K562 (cell line): ENCODE data around the gene FGFRL1. TPM values are rescaled to one million over a fixed set of nuclear protein-coding genes. Genes with fewer than 3 reads are reported as not detected.

Source experiments
- ATAC-seq: fragments of 200-7000 bp; cut with Tn5 transposase; 3 replicates; pipeline ENCODE4 v1.9.1; 2020; ENCODE audit warnings: moderate library complexity
- BruUV-seq: library from RNA; stranded (reverse); fragments of 400-500 nt; replicated peaks from 2 replicates; lab custom pipeline; 2021; lab: Mats Ljungman, UMichigan
- CTCF ChIA-PET: fragments of 300-600 bp; formaldehyde crosslinking; extraction: SDS; loops from one replicate; lab custom pipeline; 2021; ENCODE audit warnings: low intra/inter-chr PET ratio; lab: Yijun Ruan, JAX
- POLR2A ChIA-PET: fragments of 300-600, 350-650 bp; sonication (Branson Sonifier 250); formaldehyde crosslinking; extraction: SDS; loops from one replicate; lab custom pipeline; 2021; ENCODE audit warnings: antibody characterized with exemption, inconsistent platforms; lab: Yijun Ruan, JAX
- DNase-seq, 4 experiments: peaks; one replicate each; pipeline versions ENCODE4 v3.0.0 to v3.0.0-alpha.2; 2011 to 2018; ENCODE audit warnings: low spot score in 3 of 4, mixed read lengths in 3 of 4; ENCODE audit errors: extremely low read depth in 1 of 4
- FAIRE-seq: peaks from 2 replicates; lab custom pipeline; 2011; peaks lifted over from hg19 to GRCh38; lab: Jason Lieb, UNC
- H2AFZ ChIP-seq: 2 replicates; pipeline ENCODE4 v1.6.0; 2011; ENCODE audit warnings: low read depth, low read length, control low read depth, inconsistent platforms
- H3K27ac ChIP-seq: fragments of 200-600 bp; 3 replicates; pipeline ENCODE4 v1.8.0; 2011; ENCODE audit warnings: low read depth, mild to moderate bottlenecking, control low read depth, inconsistent platforms, low read length, moderate library complexity, mixed read lengths; ENCODE audit errors: extremely low read depth
- H3K27me3 ChIP-seq, 2 experiments: fragments of 300-600 bp in 1 of 2; 2 replicates in 1 of 2; 3 replicates in 1 of 2; pipeline versions ENCODE4 v1.6.0 to v1.8.0; 2011; ENCODE audit warnings: inconsistent platforms in 2 of 2, low read length in 2 of 2, mild to moderate bottlenecking in 1 of 2, mixed read lengths in 1 of 2, moderate library complexity in 1 of 2; ENCODE audit not compliant: control insufficient read depth in 2 of 2, insufficient read depth in 2 of 2
- H3K36me3 ChIP-seq: fragments of 300-600 bp; 3 replicates; pipeline ENCODE4 v1.8.0; 2011; ENCODE audit warnings: mild to moderate bottlenecking, low read length, inconsistent platforms; ENCODE audit not compliant: control insufficient read depth, insufficient read depth
- H3K4me1 ChIP-seq, 2 experiments: fragments of 200-600 bp in 1 of 2; replicated peaks in 1 of 2; 2 replicates in 1 of 2; 3 replicates in 1 of 2; pipeline versions ENCODE4 v1.5.1 to v1.8.0; 2011; ENCODE audit warnings: inconsistent platforms in 2 of 2, low read length in 2 of 2, mild to moderate bottlenecking in 1 of 2, mixed read lengths in 1 of 2, moderate library complexity in 1 of 2; ENCODE audit not compliant: control insufficient read depth in 2 of 2, insufficient read depth in 2 of 2
- H3K4me2 ChIP-seq: 2 replicates; pipeline ENCODE4 v1.6.1; 2011; ENCODE audit warnings: low read length, control low read depth, inconsistent platforms, mixed read lengths; ENCODE audit not compliant: insufficient read depth
- H3K4me3 ChIP-seq: fragments of 200-600 bp; sonication (generic), shearing (Covaris generic); 2 replicates; pipeline ENCODE4 v1.5.1; 2016; ENCODE audit warnings: control low read depth, inconsistent platforms
- H3K79me2 ChIP-seq: fragments of 200-600 bp; 3 replicates; pipeline ENCODE4 v1.8.0; 2011; ENCODE audit warnings: low read length, inconsistent platforms; ENCODE audit not compliant: control insufficient read depth, insufficient read depth
- H3K9ac ChIP-seq, 2 experiments: 2 replicates each; pipeline versions ENCODE4 v1.6.0 to v1.6.1; 2011; ENCODE audit warnings: low read depth in 2 of 2, low read length in 2 of 2, control low read depth in 1 of 2, inconsistent platforms in 1 of 2, mild to moderate bottlenecking in 1 of 2, mixed read lengths in 1 of 2; ENCODE audit not compliant: insufficient read depth in 1 of 2
- H3K9me1 ChIP-seq: one replicate; pipeline ENCODE4 v1.6.0; 2011; ENCODE audit warnings: inconsistent platforms, mild to moderate bottlenecking, low read length, moderate library complexity; ENCODE audit not compliant: control insufficient read depth, insufficient read depth
- H3K9me3 ChIP-seq: replicated peaks from 2 replicates; pipeline ENCODE4 v1.5.1; 2011; ENCODE audit warnings: low read depth, low read length, inconsistent platforms; ENCODE audit not compliant: control insufficient read depth, insufficient read depth
- H4K20me1 ChIP-seq: replicated peaks from 2 replicates; pipeline ENCODE4 v1.6.1; 2011; ENCODE audit warnings: low read length, inconsistent platforms, mixed read lengths; ENCODE audit not compliant: control insufficient read depth, insufficient read depth
- ARID1B ChIP-seq: fragments of 450-650 bp; IDR thresholded peaks from 2 replicates; pipeline ENCODE4 v1.6.1; 2016; ENCODE audit warnings: antibody characterized with exemption, mild to moderate bottlenecking, inconsistent platforms
- ARID4B ChIP-seq: sonication (generic); formaldehyde crosslinking; IDR thresholded peaks from 2 replicates; pipeline ENCODE4 v1.8.0; 2022; ENCODE audit warnings: mild to moderate bottlenecking, missing genetic modification reagents
- CHD4 ChIP-seq: fragments of 200-600 bp; sonication (generic); IDR thresholded peaks from 3 replicates; pipeline ENCODE4 v1.6.1; 2012; ENCODE audit warnings: low read depth, mild to moderate bottlenecking, mixed read lengths, low read length, inconsistent platforms; ENCODE audit not compliant: insufficient read depth, insufficient replicate concordance, poor library complexity, severe bottlenecking
- CREB5 ChIP-seq: fragments of 250-450 bp; sonication (Bioruptor Pico); IDR thresholded peaks from 2 replicates; pipeline ENCODE4 v1.5.0; 2020; ENCODE audit warnings: mild to moderate bottlenecking
- KDM2B ChIP-seq: fragments of 250-450 bp; sonication (Bioruptor Pico); IDR thresholded peaks from 2 replicates; pipeline ENCODE4 v1.8.0; 2021; ENCODE audit warnings: mild to moderate bottlenecking, moderate library complexity
- POLR2G ChIP-seq: fragments of 200-400 bp; formaldehyde crosslinking; IDR thresholded peaks from 2 replicates; pipeline ENCODE4 v1.6.1; 2017; ENCODE audit warnings: low read depth, mild to moderate bottlenecking, antibody characterized with exemption, low read length, moderate library complexity
- TCF3 ChIP-seq: sonication (generic); formaldehyde crosslinking; IDR thresholded peaks from 2 replicates; pipeline ENCODE4 v1.4.0; 2020; ENCODE audit warnings: mild to moderate bottlenecking, missing genetic modification reagents
- TRIM24 ChIP-seq, 2 experiments: fragments of 450-650 bp; IDR thresholded peaks; 2 replicates each; pipeline ENCODE4 v1.6.1; 2016
- USF1 ChIP-seq: sonication (generic); formaldehyde crosslinking; IDR thresholded peaks from 2 replicates; pipeline ENCODE4 v1.9.0; 2022; ENCODE audit warnings: mild to moderate bottlenecking, missing genetic modification reagents
- ZNF408 ChIP-seq: fragments of 250-450 bp; sonication (Bioruptor Pico); IDR thresholded peaks from 2 replicates; pipeline ENCODE4 v1.4.0; 2020; ENCODE audit warnings: low read depth, mild to moderate bottlenecking, moderate library complexity
- ZNF589 ChIP-seq: fragments of 200-800 bp; sonication (Bioruptor generic); IDR thresholded peaks from 2 replicates; pipeline ENCODE4 v1.6.1; 2016; ENCODE audit warnings: low read depth, missing genetic modification characterization, missing compliant biosample characterization
- WGBS: fragments of 100-300 bp; shearing (Covaris generic); methylation state at CpG from one replicate; pipeline ENCODE4 v1.1.6; 2016; ENCODE audit warnings: low coverage, mixed read lengths; ENCODE audit not compliant: insufficient coverage; ENCODE audit errors: missing lambda C conversion rate; 5-methylcytosine and 5-hydroxymethylcytosine counted together
- in situ Hi-C: fragments of 300-500 bp; cut with MboI; formaldehyde crosslinking; loops from 4 replicates; pipeline ENCODE4 v1.15.0; 2018; ENCODE audit warnings: inconsistent platforms, mixed read lengths
- intact Hi-C: fragments of 100-400 bp; cut with micrococcal nuclease; formaldehyde crosslinking; loops from 2 replicates; pipeline ENCODE4 v1.14.2; 2022
- polyA plus RNA-seq, 8 experiments: library from polyadenylated mRNA; depleted of rRNA in 4 of 8; stranded (reverse) in 5 of 8; unstranded in 3 of 8; fragments of >200 nt; fragmentation: Nextera tagmentation in 2 of 8; fragmentation: Illumina TruSeq in 1 of 8; extraction: Ambion mirVana in 2 of 8; extraction: Trizol in 1 of 8; gene quantifications; 2 replicates each; pipeline versions ENCODE4 v1.2.1 to v1.2.3, GENCODE V29; 2011 to 2014; ENCODE audit warnings: inconsistent platforms in 1 of 8, missing spikeins in 1 of 8
- total RNA-seq, 7 experiments: library from RNA; depleted of rRNA in 6 of 7; stranded (reverse); fragments of >200 nt in 6 of 7; fragmentation: Illumina TruSeq in 2 of 7; extraction: Trizol in 2 of 7; gene quantifications; 2 replicates each; pipeline versions ENCODE4 v1.2.1 to v1.2.3, GENCODE V29; 2011 to 2021; ENCODE audit warnings: low replicate concordance in 1 of 7

Gene FGFRL1
- total and polyA plus RNA-seq, 9 of the 15 experiments (the other 6 are each of a cell fraction or from before 2014, with no cell fraction given): 0.34 to 49.9 (median 14.6) TPM

- POLR2A ChIA-PET: no interaction called here
- Histone ChIP-seq H3K4me3 (peak overlapping the region; percentile 56), H3K79me2 (peaks cover 15% of the 10 kb centered on the region), H3K27ac (peak overlapping the region; percentile 62; the same call in 2 of the 3 replicates), H3K4me2 (peak overlapping the region; percentile 55), H4K20me1 (peaks cover under 1% of the 10 kb centered on the region; the same call in 1 of the 2 replicates), H2AFZ (peak overlapping the region; percentile 32; the same call in 1 of the 2 replicates), H3K9me1 (peaks cover 6% of the 10 kb centered on the region), H3K9me3 (no peaks in the 10 kb centered on the region), H3K27me3 (no peaks in the 10 kb centered on the region), H3K9ac (peak overlapping the region in 1 of 2 experiments; percentile 80; a peak in 2 of 4 replicates), H3K4me1 (peaks cover 14 to 77% of the 10 kb centered on the region in 2 experiments; a peak in 4 of 5 replicates), H3K36me3 (peaks cover 12% of the 10 kb centered on the region; the same call in 2 of the 3 replicates)
- FAIRE-seq: no peak
- CTCF ChIA-PET: interaction anchor here (0.6 kb wide), 1 partner anchor 31 kb away, joined by 3 read pairs; no protein-coding TSS in a partner anchor
- in situ Hi-C loops: no loop called here
- peak; percentile 76 to 83 (median 78) for DNase-seq
- ATAC-seq: peak; percentile 1; the same call in 1 of the 3 replicates
- WGBS: 2% methylated on average over 21 of the region's 69 CpGs
- intact Hi-C loops: no loop called here
- no TSS peak for BruUV-seq
- no peak for TF ChIP-seq CREB5 (CRISPR knock-in tag)
- 0 out of 2 replicates have a peak, but pooled peaks have one; percentile 8 for TF ChIP-seq USF1
- no peak for TF ChIP-seq TCF3 (CRISPR knock-in tag)
- TF ChIP-seq CHD4: no peak
- TF ChIP-seq ARID1B: 0 out of 2 replicates have a peak, but pooled peaks have one; percentile 13
- TF ChIP-seq ZNF408 (CRISPR knock-in tag): no peak
- TF ChIP-seq ARID4B (CRISPR knock-in tag): 0 out of 2 replicates have a peak, but pooled peaks have one; percentile 16
- TF ChIP-seq KDM2B (CRISPR knock-in tag): 0 out of 2 replicates have a peak, but pooled peaks have one; percentile 30
- TF ChIP-seq ZNF589 (CRISPR knock-in tag): no peak
- peak; percentile 37 for TF ChIP-seq POLR2G
- peak in 1 of 2 experiments; percentile 64; a peak in 2 of 4 replicates for TF ChIP-seq TRIM24 (IDR thresholded peaks at IDR 0.05)
Measured at GRCh38 chr4:1012034-1012739, 761 bp downstream of the FGFRL1 start.
